HG03135 (cell line): ENCODE measurements around the gene APOC1.
"Not testable (repeated sequence)": the region's sequence is repeated elsewhere in the genome, so short reads cannot be mapped to it uniquely, and the experiment has no call there.

Experiments
- ATAC-seq: cut with Tn5 transposase; IDR thresholded peaks from one replicate; pipeline ENCODE4 v1.9.1; 2021; ENCODE audit warnings: mild to moderate bottlenecking, moderate library complexity; ENCODE audit not compliant: unreplicated experiment

Gene APOC1

GRCh38 chr19:44889830-44890365, 24.5 kb upstream of the APOC1 start:
- no peak for ATAC-seq

GRCh38 chr19:44890366-44891015, 23.9 kb upstream of the APOC1 start:
- peak; percentile 78 for ATAC-seq

- peak; percentile 64 for ATAC-seq
These were observed 23.2 kb upstream of the APOC1 start, which contains the start of gene TOMM40 for GRCh38 chr19:44891016-44891882. Gene TOMM40 (plus strand): TSS chr19:44891254. CDS start chr19:44891416, 162 bp downstream.

- no peak for ATAC-seq
These were observed 21.5 kb upstream of the APOC1 start for GRCh38 chr19:44892932-44893331.

- ATAC-seq = no peak
These were observed 20.9 kb upstream of the APOC1 start for GRCh38 chr19:44893332-44894051.

- ATAC-seq = no peak
These were observed 20.4 kb upstream of the APOC1 start for GRCh38 chr19:44894052-44894400.

GRCh38 chr19:44894946-44895345, 19.5 kb upstream of the APOC1 start:
- ATAC-seq = no peak

- no peak for ATAC-seq
These were observed 16.6 kb upstream of the APOC1 start for GRCh38 chr19:44897835-44898234.

- no peak for ATAC-seq
These were observed 13.8 kb upstream of the APOC1 start for GRCh38 chr19:44900328-44901244.

- no peak for ATAC-seq
These were observed 11.2 kb upstream of the APOC1 start for GRCh38 chr19:44903216-44903601.

- no peak for ATAC-seq
These were observed 10.6 kb upstream of the APOC1 start for GRCh38 chr19:44903602-44904425.

- no peak for ATAC-seq
These were observed 9.9 kb upstream of the APOC1 start for GRCh38 chr19:44904426-44904994.

- no peak for ATAC-seq
These were observed 8.8 kb upstream of the APOC1 start, which contains the start of gene APOE for GRCh38 chr19:44905437-44906160. Gene APOE (plus strand): TSS chr19:44905796. CDS start chr19:44906625, 829 bp downstream.

- no peak for ATAC-seq
These were observed 6.8 kb upstream of the APOC1 start for GRCh38 chr19:44907613-44908012.

- no peak for ATAC-seq
These were observed 6.2 kb upstream of the APOC1 start for GRCh38 chr19:44908074-44908835.

GRCh38 chr19:44908836-44909261, 5.6 kb upstream of the APOC1 start:
- no peak for ATAC-seq

GRCh38 chr19:44909775-44910174, 4.6 kb upstream of the APOC1 start:
- no peak for ATAC-seq

- not testable (repeated sequence) for ATAC-seq
These were observed 2.5 kb upstream of the APOC1 start for GRCh38 chr19:44911896-44912295.
